ENCODE data around the gene ECI2. TPM values are rescaled to one million over a fixed set of nuclear protein-coding genes. Genes with fewer than 3 reads are reported as not detected.

ECI2 gene
- total RNA-seq (10 to 100 TPM; 53.8 to 92.3 TPM), polyA plus RNA-seq (ENCODE audit: insufficient read length in 2 of 2) (10 to 100 TPM; 45.7 to 47.3 TPM)
- long read RNA-seq, donor 1, transcript ECI2-201 (10 exons, 1,380 nt), result major isoform, 7 of 17 reads
- long read RNA-seq, donor 1, partial matches to known transcripts, result 8 of 17 reads
- long read RNA-seq, donor 1, other reads (novel, unspliced or antisense), result 0 of 17 reads
- long read RNA-seq, donor 2, transcript ECI2-202 (10 exons, 1,407 nt), result major isoform, 6 of 9 reads
- long read RNA-seq, donor 2, partial matches to known transcripts, result 0 of 9 reads
- long read RNA-seq, donor 2, other reads (novel, unspliced or antisense), result 0 of 9 reads
- long read RNA-seq, donor 3, transcript ECI2-201 (10 exons, 1,380 nt), result major isoform, 5 of 9 reads
- long read RNA-seq, donor 3, partial matches to known transcripts, result 0 of 9 reads
- long read RNA-seq, donor 3, other reads (novel, unspliced or antisense), result 0 of 9 reads
- long read RNA-seq, donor 4, transcript ECI2-202 (10 exons, 1,407 nt), result major isoform, 9 of 30 reads
- long read RNA-seq, donor 4, transcript ECI2-201 (10 exons, 1,380 nt), result minor isoform, 5 of 30 reads
- long read RNA-seq, donor 4, partial matches to known transcripts, result 13 of 30 reads
- long read RNA-seq, donor 4, other reads (novel, unspliced or antisense), result 0 of 30 reads

GRCh38 chr6:4134841-4135664 is at the start of gene ECI2:
TSS of gene ECI2 (minus strand) at chr6:4135575. CDS start at chr6:4135560, 15 bp downstream.
- peak in 4 of 6 donors; percentile 10 to 73 (median 48) for DNase-seq (ENCODE audit: low read depth in 4 of 6, low spot score in 6 of 6)
- Histone ChIP-seq H3K4me3 (ENCODE audit: low read depth, low read length) (peak within 1 kb of the TSS; percentile 96), H3K27me3 (ENCODE audit: control insufficient read depth, insufficient read depth, low read length) (no peaks in the 10 kb centered on the region), H3K36me3 (ENCODE audit: control insufficient read depth, insufficient read depth, low read length) (peaks cover 7% of the 10 kb centered on the region), H3K4me1 (ENCODE audit: control insufficient read depth, insufficient read depth, low read length) (peaks cover 8% of the 10 kb centered on the region), H3K27ac (ENCODE audit: low read depth, low read length) (peak within 1 kb of the TSS; percentile 91), H3K9me3 (ENCODE audit: control insufficient read depth, insufficient read depth, low read length) (no peaks in the 10 kb centered on the region)
- WGBS (ENCODE audit: insufficient coverage), result under 1% methylated on average over 66 of the region's 66 CpGs

- no peaks in the 10 kb centered on the region for H3K4me1 ChIP-seq (ENCODE audit: control insufficient read depth, insufficient read depth, low read length)
- WGBS (ENCODE audit: insufficient coverage), result 95% methylated on average over 6 of the region's 9 CpGs
- H3K27ac ChIP-seq (ENCODE audit: low read depth, low read length), result no peak overlapping the region
- no peak overlapping the region for H3K4me3 ChIP-seq (ENCODE audit: low read depth, low read length)
- peaks cover 1% of the 10 kb centered on the region for H3K9me3 ChIP-seq (ENCODE audit: control insufficient read depth, insufficient read depth, low read length)
- DNase-seq (ENCODE audit: low read depth in 4 of 6, low spot score in 6 of 6), result no peak
- no peaks in the 10 kb centered on the region for H3K36me3 ChIP-seq (ENCODE audit: control insufficient read depth, insufficient read depth, low read length)
- no peaks in the 10 kb centered on the region for H3K27me3 ChIP-seq (ENCODE audit: control insufficient read depth, insufficient read depth, low read length)
Measured at GRCh38 chr6:4180652-4181255, 45.4 kb upstream of the ECI2 start.

GRCh38 chr6:4179960-4180651 is 44.7 kb upstream of the ECI2 start:
- no peak overlapping the region for H3K27ac ChIP-seq (ENCODE audit: low read depth, low read length)
- H3K9me3 ChIP-seq (ENCODE audit: control insufficient read depth, insufficient read depth, low read length), result peaks cover under 1% of the 10 kb centered on the region
- no peak overlapping the region for H3K4me3 ChIP-seq (ENCODE audit: low read depth, low read length)
- 76% methylated on average over 4 of the region's 4 CpGs for WGBS (ENCODE audit: insufficient coverage)
- H3K27me3 ChIP-seq (ENCODE audit: control insufficient read depth, insufficient read depth, low read length), result no peaks in the 10 kb centered on the region
- no peaks in the 10 kb centered on the region for H3K4me1 ChIP-seq (ENCODE audit: control insufficient read depth, insufficient read depth, low read length)
- no peaks in the 10 kb centered on the region for H3K36me3 ChIP-seq (ENCODE audit: control insufficient read depth, insufficient read depth, low read length)
- no peak for DNase-seq (ENCODE audit: low read depth in 4 of 6, low spot score in 6 of 6)

GRCh38 chr6:4178737-4179333 is 43.5 kb upstream of the ECI2 start:
- H3K4me1 ChIP-seq (ENCODE audit: control insufficient read depth, insufficient read depth, low read length), result no peaks in the 10 kb centered on the region
- H3K27ac ChIP-seq (ENCODE audit: low read depth, low read length), result no peak overlapping the region
- no peaks in the 10 kb centered on the region for H3K36me3 ChIP-seq (ENCODE audit: control insufficient read depth, insufficient read depth, low read length)
- no peak for DNase-seq (ENCODE audit: low read depth in 4 of 6, low spot score in 6 of 6)
- H3K27me3 ChIP-seq (ENCODE audit: control insufficient read depth, insufficient read depth, low read length), result no peaks in the 10 kb centered on the region
- H3K4me3 ChIP-seq (ENCODE audit: low read depth, low read length), result no peak overlapping the region
- no peaks in the 10 kb centered on the region for H3K9me3 ChIP-seq (ENCODE audit: control insufficient read depth, insufficient read depth, low read length)
- 94% methylated on average over 5 of the region's 8 CpGs for WGBS (ENCODE audit: insufficient coverage)

GRCh38 chr6:4176907-4177306 is 41.5 kb upstream of the ECI2 start:
- no peaks in the 10 kb centered on the region for H3K4me1 ChIP-seq (ENCODE audit: control insufficient read depth, insufficient read depth, low read length)
- no peaks in the 10 kb centered on the region for H3K9me3 ChIP-seq (ENCODE audit: control insufficient read depth, insufficient read depth, low read length)
- DNase-seq (ENCODE audit: low read depth in 4 of 6, low spot score in 6 of 6), result no peak
- 100% methylated on average over 2 of the region's 2 CpGs for WGBS (ENCODE audit: insufficient coverage)
- no peaks in the 10 kb centered on the region for H3K27me3 ChIP-seq (ENCODE audit: control insufficient read depth, insufficient read depth, low read length)
- H3K4me3 ChIP-seq (ENCODE audit: low read depth, low read length), result no peak overlapping the region
- H3K27ac ChIP-seq (ENCODE audit: low read depth, low read length), result no peak overlapping the region
- H3K36me3 ChIP-seq (ENCODE audit: control insufficient read depth, insufficient read depth, low read length), result no peaks in the 10 kb centered on the region

- WGBS (ENCODE audit: insufficient coverage), result 100% methylated on average over 2 of the region's 6 CpGs
Measured at GRCh38 chr6:4174042-4174441, 38.7 kb upstream of the ECI2 start.

GRCh38 chr6:4172368-4172767 is 37.0 kb upstream of the ECI2 start:
- no peaks in the 10 kb centered on the region for H3K36me3 ChIP-seq (ENCODE audit: control insufficient read depth, insufficient read depth, low read length)
- no peak overlapping the region for H3K27ac ChIP-seq (ENCODE audit: low read depth, low read length)
- peaks cover 2% of the 10 kb centered on the region for H3K9me3 ChIP-seq (ENCODE audit: control insufficient read depth, insufficient read depth, low read length)
- no peaks in the 10 kb centered on the region for H3K27me3 ChIP-seq (ENCODE audit: control insufficient read depth, insufficient read depth, low read length)
- WGBS (ENCODE audit: insufficient coverage), result no CpG with 5 or more reads among the region's 3 CpGs
- no peak for DNase-seq (ENCODE audit: low read depth in 4 of 6, low spot score in 6 of 6)
- H3K4me1 ChIP-seq (ENCODE audit: control insufficient read depth, insufficient read depth, low read length), result no peaks in the 10 kb centered on the region
- H3K4me3 ChIP-seq (ENCODE audit: low read depth, low read length), result no peak overlapping the region

More at GRCh38 chr6:4174042-4174441, 38.7 kb upstream of the ECI2 start:
- H3K4me1 ChIP-seq (ENCODE audit: control insufficient read depth, insufficient read depth, low read length), result no peaks in the 10 kb centered on the region
- H3K27ac ChIP-seq (ENCODE audit: low read depth, low read length), result no peak overlapping the region
- H3K9me3 ChIP-seq (ENCODE audit: control insufficient read depth, insufficient read depth, low read length), result no peaks in the 10 kb centered on the region
- no peaks in the 10 kb centered on the region for H3K27me3 ChIP-seq (ENCODE audit: control insufficient read depth, insufficient read depth, low read length)
- no peak overlapping the region for H3K4me3 ChIP-seq (ENCODE audit: low read depth, low read length)
- no peak for DNase-seq (ENCODE audit: low read depth in 4 of 6, low spot score in 6 of 6)
- H3K36me3 ChIP-seq (ENCODE audit: control insufficient read depth, insufficient read depth, low read length), result no peaks in the 10 kb centered on the region

- WGBS (ENCODE audit: insufficient coverage), result 95% methylated on average over 3 of the region's 3 CpGs
- Histone ChIP-seq H3K27me3 (ENCODE audit: control insufficient read depth, insufficient read depth, low read length) (no peaks in the 10 kb centered on the region), H3K4me3 (ENCODE audit: low read depth, low read length) (no peak overlapping the region), H3K9me3 (ENCODE audit: control insufficient read depth, insufficient read depth, low read length) (peaks cover 2% of the 10 kb centered on the region), H3K27ac (ENCODE audit: low read depth, low read length) (no peak overlapping the region), H3K36me3 (ENCODE audit: control insufficient read depth, insufficient read depth, low read length) (no peaks in the 10 kb centered on the region), H3K4me1 (ENCODE audit: control insufficient read depth, insufficient read depth, low read length) (no peaks in the 10 kb centered on the region)
- DNase-seq (ENCODE audit: low read depth in 4 of 6, low spot score in 6 of 6), result no peak
Measured at GRCh38 chr6:4170297-4170696, 34.9 kb upstream of the ECI2 start.
